ENCODE data around the gene EGFL7. TPM values are rescaled to one million over a fixed set of nuclear protein-coding genes. Genes with fewer than 3 reads are reported as not detected.

Gene EGFL7
- total and polyA plus RNA-seq, 4 donors: 32.1 to 39.7 (median 36.5) TPM

GRCh38 chr9:136644593-136645351 is 17.9 kb upstream of the EGFL7 start:
- no peaks in the 10 kb centered on the region for H3K27me3 ChIP-seq (ENCODE audit: control insufficient read depth in 4 of 4, insufficient read depth in 4 of 4, low read length in 3 of 4)
- peak; percentile 78 for DNase-seq (ENCODE audit: low spot score)
- no peak overlapping the region for H3K4me3 ChIP-seq (ENCODE audit: low read depth in 1 of 3, low read length in 3 of 3)
- TF ChIP-seq GABPA (IDR thresholded peaks at IDR 0.05 in 1 of 2, conservative IDR thresholded peaks at IDR 0.05 in 1 of 2) (no peak), FOXA1 (IDR thresholded peaks at IDR 0.05) (no peak), NR2F2 (IDR thresholded peaks at IDR 0.05) (peak; percentile 100), RAD21 (IDR thresholded peaks at IDR 0.05) (peak; percentile 79 to 80), JUND (IDR thresholded peaks at IDR 0.05) (peak in 1 of 2 donors; percentile 45), YY1 (IDR thresholded peaks at IDR 0.05) (peak; percentile 20), SP1 (IDR thresholded peaks at IDR 0.05) (no peak), RXRA (IDR thresholded peaks at IDR 0.05) (peak; percentile 18 to 59), ZBTB33 (IDR thresholded peaks at IDR 0.05) (no peak), HNF4G (IDR thresholded peaks at IDR 0.05) (no peak), CTCF (IDR thresholded peaks at IDR 0.05; ENCODE audit: low read depth, low read length, missing input control) (peak; percentile 72), EGR1 (IDR thresholded peaks at IDR 0.05; ENCODE audit: low read depth in 2 of 2) (peak in 1 of 2 donors; percentile 32)
- WGBS: 24% methylated on average over 30 of the region's 30 CpGs
- H3K9me3 ChIP-seq (ENCODE audit: control insufficient read depth in 4 of 4, low read length in 3 of 4): no peaks in the 10 kb centered on the region
- peak overlapping the region; percentile 65 to 82 for H3K27ac ChIP-seq (ENCODE audit: low read depth in 1 of 2, low read length in 2 of 2)
- H3K9ac ChIP-seq (ENCODE audit: low read depth in 1 of 2, low read length in 2 of 2): no peak overlapping the region
- H3K36me3 ChIP-seq (ENCODE audit: control insufficient read depth in 4 of 4, insufficient read depth in 3 of 4, low read depth in 1 of 4, low read length in 3 of 4): no peaks in the 10 kb centered on the region
- peaks cover 0 to 15% (median 11%) of the 10 kb centered on the region in 4 donors for H3K4me1 ChIP-seq (ENCODE audit: control insufficient read depth in 4 of 4, insufficient read depth in 4 of 4, low read length in 3 of 4)

GRCh38 chr9:136645352-136645902 is 17.3 kb upstream of the EGFL7 start:
- Histone ChIP-seq H3K9ac (ENCODE audit: low read depth in 1 of 2, low read length in 2 of 2) (no peak overlapping the region), H3K9me3 (ENCODE audit: control insufficient read depth in 4 of 4, low read length in 3 of 4) (no peaks in the 10 kb centered on the region), H3K4me3 (ENCODE audit: low read depth in 1 of 3, low read length in 3 of 3) (no peak overlapping the region), H3K36me3 (ENCODE audit: control insufficient read depth in 4 of 4, insufficient read depth in 3 of 4, low read depth in 1 of 4, low read length in 3 of 4) (no peaks in the 10 kb centered on the region), H3K27me3 (ENCODE audit: control insufficient read depth in 4 of 4, insufficient read depth in 4 of 4, low read length in 3 of 4) (no peaks in the 10 kb centered on the region), H3K4me1 (ENCODE audit: control insufficient read depth in 4 of 4, insufficient read depth in 4 of 4, low read length in 3 of 4) (peaks cover 0 to 15% (median 11%) of the 10 kb centered on the region in 4 donors), H3K27ac (ENCODE audit: low read depth in 1 of 2, low read length in 2 of 2) (peak overlapping the region; percentile 65 to 82)
- no peak for DNase-seq (ENCODE audit: low spot score)
- 71% methylated on average over 18 of the region's 18 CpGs for WGBS
- TF ChIP-seq MAX (IDR thresholded peaks at IDR 0.05) (no peak), ZBTB33 (IDR thresholded peaks at IDR 0.05) (no peak), NR2F2 (IDR thresholded peaks at IDR 0.05) (no peak), EGR1 (IDR thresholded peaks at IDR 0.05; ENCODE audit: low read depth in 2 of 2) (no peak), HNF4A (conservative IDR thresholded peaks at IDR 0.05) (no peak), TAF1 (conservative IDR thresholded peaks at IDR 0.05) (no peak), RAD21 (IDR thresholded peaks at IDR 0.05) (no peak), SP1 (IDR thresholded peaks at IDR 0.05) (no peak), REST (IDR thresholded peaks at IDR 0.05) (no peak), FOXA1 (IDR thresholded peaks at IDR 0.05) (no peak), FOXA2 (IDR thresholded peaks at IDR 0.05) (no peak), JUND (IDR thresholded peaks at IDR 0.05) (no peak), ATF3 (IDR thresholded peaks at IDR 0.05) (no peak), YY1 (IDR thresholded peaks at IDR 0.05) (no peak), HNF4G (IDR thresholded peaks at IDR 0.05) (no peak), GABPA (IDR thresholded peaks at IDR 0.05 in 1 of 2, conservative IDR thresholded peaks at IDR 0.05 in 1 of 2) (no peak)
